HepG2 (cell line): ENCODE results near the gene EFCAB13. TPM values are rescaled to one million over a fixed set of nuclear protein-coding genes. Genes with fewer than 3 reads are reported as not detected.

Source experiments
- ATRX ChIP-seq: sonication (generic); formaldehyde crosslinking; IDR thresholded peaks from 2 replicates; pipeline ENCODE4 v1.4.0; 2020; ENCODE audit warnings: missing genetic modification reagents, borderline replicate concordance
- KDM5B ChIP-seq: sonication (generic); formaldehyde crosslinking; IDR thresholded peaks from 2 replicates; pipeline ENCODE4 v1.4.0; 2020; ENCODE audit warnings: missing genetic modification reagents, mild to moderate bottlenecking, borderline replicate concordance
- MXD4 ChIP-seq: IDR thresholded peaks from 2 replicates; pipeline ENCODE4 v1.6.1; 2016; ENCODE audit warnings: mild to moderate bottlenecking, missing biosample characterization, missing genetic modification reagents
- ZNF224 ChIP-seq: sonication (generic); formaldehyde crosslinking; IDR thresholded peaks from 2 replicates; pipeline ENCODE4 v1.5.0; 2020; ENCODE audit warnings: mild to moderate bottlenecking, missing genetic modification reagents
- ZNF484 ChIP-seq: sonication (generic); formaldehyde crosslinking; IDR thresholded peaks from 2 replicates; pipeline ENCODE4 v1.5.1; 2020; ENCODE audit warnings: mild to moderate bottlenecking, low read depth, missing genetic modification reagents, borderline replicate concordance
- ZNF749 ChIP-seq: sonication (generic); formaldehyde crosslinking; IDR thresholded peaks from 2 replicates; pipeline ENCODE4 v1.8.0; 2022; ENCODE audit warnings: mild to moderate bottlenecking, missing genetic modification reagents, moderate library complexity, borderline replicate concordance
- ZSCAN12 ChIP-seq: sonication (generic); formaldehyde crosslinking; IDR thresholded peaks from 2 replicates; pipeline ENCODE4 v1.9.0; 2021; ENCODE audit warnings: mild to moderate bottlenecking, missing genetic modification reagents
- polyA plus RNA-seq, 8 experiments: library from polyadenylated mRNA; depleted of rRNA in 3 of 8; stranded (reverse) in 7 of 8; unstranded in 1 of 8; fragments of >200 nt; fragmentation: Illumina TruSeq in 4 of 8; extraction: Trizol in 4 of 8; gene quantifications; 2 replicates each; pipeline versions ENCODE4 v1.2.1 to v1.2.3, GENCODE V29; 2011 to 2016; ENCODE audit warnings: low read depth in 4 of 8, missing spikeins in 1 of 8, mixed read lengths in 1 of 8; ENCODE audit not compliant: insufficient read depth in 1 of 8
- total RNA-seq, 5 experiments: library from RNA; depleted of rRNA; stranded (reverse); fragments of >200 nt; fragmentation: Illumina TruSeq; extraction: Trizol; gene quantifications; 2 replicates each; pipeline ENCODE4 v1.2.3, GENCODE V29; 2016; ENCODE audit warnings: low read depth in 1 of 5
- TF ChIP-seq, protein P1 (sequence below): sonication (generic); formaldehyde crosslinking; IDR thresholded peaks from 2 replicates; pipeline ENCODE4 v1.5.1; 2020; ENCODE audit warnings: mild to moderate bottlenecking, missing genetic modification reagents, borderline replicate concordance
- TF ChIP-seq, protein P2 (sequence below): sonication (generic); formaldehyde crosslinking; IDR thresholded peaks from 2 replicates; pipeline ENCODE4 v1.5.0; 2020; ENCODE audit warnings: mild to moderate bottlenecking, missing genetic modification reagents

EFCAB13 gene
- total and polyA plus RNA-seq, 2 of the 13 experiments (the other 11 are each of a cell fraction or from before 2014, with no cell fraction given), result 0.22 to 0.71 TPM

DNA sequence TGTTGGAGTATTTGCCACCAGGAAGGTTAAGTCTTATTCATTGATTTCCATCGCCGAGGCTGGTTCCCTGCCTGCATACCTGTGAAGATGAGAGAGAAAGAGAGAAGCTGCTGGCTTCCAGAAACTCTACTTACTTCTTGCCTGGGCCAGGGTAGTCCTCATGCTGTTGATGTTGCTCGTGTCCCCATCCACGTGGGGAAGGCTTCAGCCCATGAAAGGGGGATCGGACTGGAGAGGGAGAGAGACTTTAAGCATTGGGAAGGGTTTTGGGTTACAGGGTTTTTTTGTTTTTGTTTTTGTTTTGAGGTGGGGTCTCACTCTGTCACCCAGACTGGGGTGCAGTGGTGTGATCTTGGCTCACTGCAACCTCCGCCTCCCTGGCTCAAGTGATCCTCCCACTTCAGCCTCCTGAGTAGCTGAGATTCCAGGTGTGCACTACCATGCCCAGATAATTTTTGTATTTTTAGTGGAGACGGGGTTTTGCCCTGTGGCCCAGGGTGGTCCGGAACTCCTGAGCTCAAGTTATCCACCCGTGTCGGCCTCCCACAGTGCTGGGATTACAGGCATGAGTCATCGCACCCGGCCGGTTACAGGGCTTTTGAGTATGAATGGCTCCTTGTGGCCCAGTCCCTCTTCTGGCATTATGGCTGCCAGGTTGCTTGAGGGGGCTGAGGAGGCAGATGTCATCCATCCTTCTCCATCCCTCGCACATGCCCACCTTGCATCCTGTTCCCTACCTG is 43.5 kb upstream of the EFCAB13 start (continued):
- TF ChIP-seq, protein P1, sequence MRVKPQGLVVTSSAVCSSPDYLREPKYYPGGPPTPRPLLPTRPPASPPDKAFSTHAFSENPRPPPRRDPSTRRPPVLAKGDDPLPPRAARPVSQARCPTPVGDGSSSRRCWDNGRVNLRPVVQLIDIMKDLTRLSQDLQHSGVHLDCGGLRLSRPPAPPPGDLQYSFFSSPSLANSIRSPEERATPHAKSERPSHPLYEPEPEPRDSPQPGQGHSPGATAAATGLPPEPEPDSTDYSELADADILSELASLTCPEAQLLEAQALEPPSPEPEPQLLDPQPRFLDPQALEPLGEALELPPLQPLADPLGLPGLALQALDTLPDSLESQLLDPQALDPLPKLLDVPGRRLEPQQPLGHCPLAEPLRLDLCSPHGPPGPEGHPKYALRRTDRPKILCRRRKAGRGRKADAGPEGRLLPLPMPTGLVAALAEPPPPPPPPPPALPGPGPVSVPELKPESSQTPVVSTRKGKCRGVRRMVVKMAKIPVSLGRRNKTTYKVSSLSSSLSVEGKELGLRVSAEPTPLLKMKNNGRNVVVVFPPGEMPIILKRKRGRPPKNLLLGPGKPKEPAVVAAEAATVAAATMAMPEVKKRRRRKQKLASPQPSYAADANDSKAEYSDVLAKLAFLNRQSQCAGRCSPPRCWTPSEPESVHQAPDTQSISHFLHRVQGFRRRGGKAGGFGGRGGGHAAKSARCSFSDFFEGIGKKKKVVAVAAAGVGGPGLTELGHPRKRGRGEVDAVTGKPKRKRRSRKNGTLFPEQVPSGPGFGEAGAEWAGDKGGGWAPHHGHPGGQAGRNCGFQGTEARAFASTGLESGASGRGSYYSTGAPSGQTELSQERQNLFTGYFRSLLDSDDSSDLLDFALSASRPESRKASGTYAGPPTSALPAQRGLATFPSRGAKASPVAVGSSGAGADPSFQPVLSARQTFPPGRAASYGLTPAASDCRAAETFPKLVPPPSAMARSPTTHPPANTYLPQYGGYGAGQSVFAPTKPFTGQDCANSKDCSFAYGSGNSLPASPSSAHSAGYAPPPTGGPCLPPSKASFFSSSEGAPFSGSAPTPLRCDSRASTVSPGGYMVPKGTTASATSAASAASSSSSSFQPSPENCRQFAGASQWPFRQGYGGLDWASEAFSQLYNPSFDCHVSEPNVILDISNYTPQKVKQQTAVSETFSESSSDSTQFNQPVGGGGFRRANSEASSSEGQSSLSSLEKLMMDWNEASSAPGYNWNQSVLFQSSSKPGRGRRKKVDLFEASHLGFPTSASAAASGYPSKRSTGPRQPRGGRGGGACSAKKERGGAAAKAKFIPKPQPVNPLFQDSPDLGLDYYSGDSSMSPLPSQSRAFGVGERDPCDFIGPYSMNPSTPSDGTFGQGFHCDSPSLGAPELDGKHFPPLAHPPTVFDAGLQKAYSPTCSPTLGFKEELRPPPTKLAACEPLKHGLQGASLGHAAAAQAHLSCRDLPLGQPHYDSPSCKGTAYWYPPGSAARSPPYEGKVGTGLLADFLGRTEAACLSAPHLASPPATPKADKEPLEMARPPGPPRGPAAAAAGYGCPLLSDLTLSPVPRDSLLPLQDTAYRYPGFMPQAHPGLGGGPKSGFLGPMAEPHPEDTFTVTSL (CRISPR knock-in tag), result no peak
- TF ChIP-seq KDM5B (CRISPR knock-in tag), result no peak
- TF ChIP-seq MXD4, result no peak
- TF ChIP-seq ZNF749 (CRISPR knock-in tag), result no peak
- TF ChIP-seq ATRX, result no peak
- TF ChIP-seq, protein P2, sequence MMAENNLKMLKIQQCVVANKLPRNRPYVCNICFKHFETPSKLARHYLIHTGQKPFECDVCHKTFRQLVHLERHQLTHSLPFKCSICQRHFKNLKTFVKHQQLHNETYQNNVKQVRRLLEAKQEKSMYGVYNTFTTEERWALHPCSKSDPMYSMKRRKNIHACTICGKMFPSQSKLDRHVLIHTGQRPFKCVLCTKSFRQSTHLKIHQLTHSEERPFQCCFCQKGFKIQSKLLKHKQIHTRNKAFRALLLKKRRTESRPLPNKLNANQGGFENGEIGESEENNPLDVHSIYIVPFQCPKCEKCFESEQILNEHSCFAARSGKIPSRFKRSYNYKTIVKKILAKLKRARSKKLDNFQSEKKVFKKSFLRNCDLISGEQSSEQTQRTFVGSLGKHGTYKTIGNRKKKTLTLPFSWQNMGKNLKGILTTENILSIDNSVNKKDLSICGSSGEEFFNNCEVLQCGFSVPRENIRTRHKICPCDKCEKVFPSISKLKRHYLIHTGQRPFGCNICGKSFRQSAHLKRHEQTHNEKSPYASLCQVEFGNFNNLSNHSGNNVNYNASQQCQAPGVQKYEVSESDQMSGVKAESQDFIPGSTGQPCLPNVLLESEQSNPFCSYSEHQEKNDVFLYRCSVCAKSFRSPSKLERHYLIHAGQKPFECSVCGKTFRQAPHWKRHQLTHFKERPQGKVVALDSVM (CRISPR knock-in tag), result no peak
- no peak for TF ChIP-seq ZNF224 (CRISPR knock-in tag)
- TF ChIP-seq ZSCAN12 (CRISPR knock-in tag), result no peak
- TF ChIP-seq ZNF484 (CRISPR knock-in tag), result no peak
